ENCODE measurements around the gene RHOJ.

DNA sequence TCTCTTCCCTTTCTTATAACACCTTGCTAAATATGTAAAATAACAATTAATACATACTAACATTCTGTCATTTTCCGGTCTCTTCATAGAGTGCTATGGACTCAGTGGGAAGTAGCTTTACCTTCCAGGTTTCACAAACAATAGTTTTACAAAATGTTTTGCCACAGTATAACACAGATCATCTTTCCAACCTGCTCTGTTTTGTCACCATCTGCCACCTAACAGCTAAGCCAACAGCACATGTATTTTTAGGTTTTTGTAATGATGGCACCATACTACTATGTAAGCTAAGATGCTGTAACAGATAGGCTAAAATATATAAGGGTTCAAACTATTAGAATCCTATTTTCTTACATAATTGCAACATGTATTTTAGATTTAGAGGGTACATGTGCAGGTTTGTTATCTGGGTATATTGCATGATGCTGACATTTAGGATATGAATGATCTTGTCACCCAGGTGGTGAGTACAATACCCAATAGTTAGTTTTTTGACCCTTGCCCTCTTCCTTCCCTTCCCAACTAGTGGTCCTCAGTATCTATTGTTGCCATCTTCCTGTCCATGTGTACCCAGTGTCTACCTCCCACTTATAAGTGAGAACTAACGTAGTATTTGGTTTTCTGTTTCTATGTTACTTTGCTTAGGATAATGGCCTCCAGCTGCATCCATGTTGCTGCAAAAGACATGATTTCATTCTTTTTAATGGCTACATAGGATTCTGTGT, 8.7 kb downstream of the RHOJ start:
- TF ChIP-seq POLR2A (IDR thresholded peaks at IDR 0.05): no peak
- TF ChIP-seq, protein P1, sequence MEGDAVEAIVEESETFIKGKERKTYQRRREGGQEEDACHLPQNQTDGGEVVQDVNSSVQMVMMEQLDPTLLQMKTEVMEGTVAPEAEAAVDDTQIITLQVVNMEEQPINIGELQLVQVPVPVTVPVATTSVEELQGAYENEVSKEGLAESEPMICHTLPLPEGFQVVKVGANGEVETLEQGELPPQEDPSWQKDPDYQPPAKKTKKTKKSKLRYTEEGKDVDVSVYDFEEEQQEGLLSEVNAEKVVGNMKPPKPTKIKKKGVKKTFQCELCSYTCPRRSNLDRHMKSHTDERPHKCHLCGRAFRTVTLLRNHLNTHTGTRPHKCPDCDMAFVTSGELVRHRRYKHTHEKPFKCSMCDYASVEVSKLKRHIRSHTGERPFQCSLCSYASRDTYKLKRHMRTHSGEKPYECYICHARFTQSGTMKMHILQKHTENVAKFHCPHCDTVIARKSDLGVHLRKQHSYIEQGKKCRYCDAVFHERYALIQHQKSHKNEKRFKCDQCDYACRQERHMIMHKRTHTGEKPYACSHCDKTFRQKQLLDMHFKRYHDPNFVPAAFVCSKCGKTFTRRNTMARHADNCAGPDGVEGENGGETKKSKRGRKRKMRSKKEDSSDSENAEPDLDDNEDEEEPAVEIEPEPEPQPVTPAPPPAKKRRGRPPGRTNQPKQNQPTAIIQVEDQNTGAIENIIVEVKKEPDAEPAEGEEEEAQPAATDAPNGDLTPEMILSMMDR (IDR thresholded peaks at IDR 0.05): no peak
